ENCODE data around the gene HOMER2.

DNA sequence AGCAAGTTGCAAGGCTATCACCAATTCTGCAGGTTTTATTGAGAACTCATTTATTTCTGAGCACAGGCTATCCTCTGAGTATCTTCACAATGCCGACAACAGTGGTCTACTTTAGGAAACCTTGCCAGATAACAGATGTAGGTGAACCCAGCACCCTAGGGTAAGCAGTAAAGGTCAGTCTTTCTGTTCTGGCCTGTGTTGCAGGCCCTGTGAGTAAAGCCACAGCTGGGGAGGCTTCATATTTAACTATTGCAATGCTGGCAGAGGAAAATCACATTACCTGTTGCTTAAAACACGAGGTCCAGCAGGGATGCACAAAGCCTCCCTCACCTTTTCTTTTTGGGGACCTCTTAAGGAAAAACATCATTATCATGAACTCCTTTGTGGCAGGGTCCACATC lies 87.6 kb downstream of the HOMER2 start:
- TF ChIP-seq POLR2A (IDR thresholded peaks at IDR 0.05): no peak
- TF ChIP-seq, protein P1, sequence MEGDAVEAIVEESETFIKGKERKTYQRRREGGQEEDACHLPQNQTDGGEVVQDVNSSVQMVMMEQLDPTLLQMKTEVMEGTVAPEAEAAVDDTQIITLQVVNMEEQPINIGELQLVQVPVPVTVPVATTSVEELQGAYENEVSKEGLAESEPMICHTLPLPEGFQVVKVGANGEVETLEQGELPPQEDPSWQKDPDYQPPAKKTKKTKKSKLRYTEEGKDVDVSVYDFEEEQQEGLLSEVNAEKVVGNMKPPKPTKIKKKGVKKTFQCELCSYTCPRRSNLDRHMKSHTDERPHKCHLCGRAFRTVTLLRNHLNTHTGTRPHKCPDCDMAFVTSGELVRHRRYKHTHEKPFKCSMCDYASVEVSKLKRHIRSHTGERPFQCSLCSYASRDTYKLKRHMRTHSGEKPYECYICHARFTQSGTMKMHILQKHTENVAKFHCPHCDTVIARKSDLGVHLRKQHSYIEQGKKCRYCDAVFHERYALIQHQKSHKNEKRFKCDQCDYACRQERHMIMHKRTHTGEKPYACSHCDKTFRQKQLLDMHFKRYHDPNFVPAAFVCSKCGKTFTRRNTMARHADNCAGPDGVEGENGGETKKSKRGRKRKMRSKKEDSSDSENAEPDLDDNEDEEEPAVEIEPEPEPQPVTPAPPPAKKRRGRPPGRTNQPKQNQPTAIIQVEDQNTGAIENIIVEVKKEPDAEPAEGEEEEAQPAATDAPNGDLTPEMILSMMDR (IDR thresholded peaks at IDR 0.05): no peak
